OCI-LY7 (cell line): ENCODE results near the gene FMN2.

ENCODE experiments used
- CTCF ChIP-seq: fragments of 200-600 bp; sonication (generic); conservative IDR thresholded peaks from 2 replicates; pipeline ENCODE4 v1.5.1; 2014; ENCODE audit warnings: mild to moderate bottlenecking, antibody characterized with exemption, low read length, moderate library complexity, mixed read lengths
- EZH2phosphoT487 ChIP-seq: fragments of 200-600 bp; sonication (generic); IDR thresholded peaks from 2 replicates; pipeline ENCODE4 v1.6.1; 2018; ENCODE audit warnings: low read depth, borderline replicate concordance, mild to moderate bottlenecking, mixed run types, antibody characterized with exemption, low read length, moderate library complexity, mixed read lengths

DNA sequence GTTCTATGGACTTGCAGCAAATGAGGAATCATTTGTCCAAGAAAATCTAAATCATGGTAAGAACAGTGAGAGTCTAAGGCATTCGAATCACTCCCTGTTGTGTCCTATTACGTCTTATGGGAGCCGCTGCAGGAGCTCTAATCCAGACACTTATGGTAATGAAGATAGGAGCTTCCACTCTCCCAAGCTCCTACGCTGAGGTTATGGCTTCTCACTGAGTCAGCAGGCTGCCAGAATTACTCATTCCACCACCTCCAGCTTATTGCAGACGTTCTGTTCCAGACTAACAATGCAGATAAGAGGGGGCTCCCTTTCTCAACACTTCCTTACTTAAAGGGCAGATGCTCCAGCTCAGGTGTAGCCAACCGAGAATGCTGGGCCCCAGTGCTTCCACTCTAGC is 307.7 kb downstream of the FMN2 start:
- no peak for TF ChIP-seq CTCF
- TF ChIP-seq EZH2phosphoT487 = no peak
